CD8-positive, alpha-beta memory T cell (primary cell): ENCODE measurements around the gene RAB11FIP4. TPM values are rescaled to one million over a fixed set of nuclear protein-coding genes. Genes with fewer than 3 reads are reported as not detected.

Experiments
- CTCF ChIA-PET: fragments of 350-600 bp; sonication (Branson Sonifier 250); formaldehyde crosslinking; loops from one replicate; lab custom pipeline; 2021; ENCODE audit warnings: antibody characterized with exemption; lab: Charles Lee
- POLR2A ChIA-PET: fragments of 350-600 bp; sonication (Branson Sonifier 250); formaldehyde crosslinking; loops from one replicate; lab custom pipeline; 2021; ENCODE audit warnings: antibody characterized with exemption; lab: Charles Lee
- DNase-seq, 5 donors: peaks; one replicate each; pipeline versions ENCODE4 v3.0.0 to v3.0.0-alpha.2; 2020 to 2022; ENCODE audit warnings: mixed read lengths in 1 of 5
- H3K27ac ChIP-seq: one replicate; pipeline ENCODE4 v1.7.0; 2013; ENCODE audit warnings: low read depth, mild to moderate bottlenecking, low read length, moderate library complexity
- H3K27me3 ChIP-seq: 2 replicates; pipeline ENCODE4 v1.7.0; 2013; ENCODE audit warnings: low read length, mild to moderate bottlenecking; ENCODE audit not compliant: insufficient read depth, poor library complexity, severe bottlenecking
- H3K36me3 ChIP-seq: 2 replicates; pipeline ENCODE4 v1.7.0; 2013; ENCODE audit warnings: mild to moderate bottlenecking, low read length, moderate library complexity; ENCODE audit not compliant: insufficient read depth
- H3K4me1 ChIP-seq: 2 replicates; pipeline ENCODE4 v1.7.0; 2013; ENCODE audit warnings: mild to moderate bottlenecking, low read length, moderate library complexity; ENCODE audit not compliant: insufficient read depth
- H3K4me3 ChIP-seq: 2 replicates; pipeline ENCODE4 v1.7.0; 2013; ENCODE audit warnings: mild to moderate bottlenecking, low read length
- H3K9me3 ChIP-seq: 2 replicates; pipeline ENCODE4 v1.7.0; 2013; ENCODE audit warnings: mild to moderate bottlenecking, low read length
- H3K27ac Mint-ChIP-seq, 8 donors: one replicate each; pipeline ENCODE4 v1.8.0; 2020 to 2021; ENCODE audit warnings: mixed read lengths in 8 of 8, mild to moderate bottlenecking in 6 of 8, inconsistent platforms in 3 of 8, moderate library complexity in 3 of 8
- H3K27me3 Mint-ChIP-seq, 2 donors: one replicate each; pipeline ENCODE4 v1.8.0; 2020 to 2021; ENCODE audit warnings: mixed read lengths in 2 of 2, mild to moderate bottlenecking in 1 of 2, moderate library complexity in 1 of 2
- H3K36me3 Mint-ChIP-seq, 3 donors: one replicate each; pipeline ENCODE4 v1.8.0; 2020 to 2021; ENCODE audit warnings: mixed read lengths in 3 of 3, inconsistent platforms in 1 of 3, mild to moderate bottlenecking in 1 of 3
- H3K4me1 Mint-ChIP-seq, 3 donors: one replicate each; pipeline ENCODE4 v1.8.0; 2020 to 2021; ENCODE audit warnings: mixed read lengths in 3 of 3, inconsistent platforms in 1 of 3, mild to moderate bottlenecking in 1 of 3
- H3K4me3 Mint-ChIP-seq, 7 donors: one replicate each; pipeline ENCODE4 v1.8.0; 2020 to 2021; ENCODE audit warnings: mixed read lengths in 7 of 7, mild to moderate bottlenecking in 6 of 7, moderate library complexity in 4 of 7, inconsistent platforms in 2 of 7
- H3K9me3 Mint-ChIP-seq, 5 donors: one replicate each; pipeline ENCODE4 v1.8.0; 2020 to 2022; ENCODE audit warnings: mixed read lengths in 5 of 5, mild to moderate bottlenecking in 3 of 5, moderate library complexity in 2 of 5, inconsistent platforms in 1 of 5
- polyA plus RNA-seq: library from polyadenylated mRNA; unstranded; fragments of 300-500 nt; fragmentation: Illumina TruSeq; gene quantifications from one replicate; pipeline ENCODE4 v1.2.3, GENCODE V29; 2021
- total RNA-seq, 2 experiments: library from RNA; stranded (reverse); gene quantifications; one replicate each; pipeline ENCODE4 v1.2.3, GENCODE V29; 2021

RAB11FIP4 gene
- total and polyA plus RNA-seq, 3 experiments from 2014 or later = 15.1 to 26.8 (median 17.4) TPM

DNA sequence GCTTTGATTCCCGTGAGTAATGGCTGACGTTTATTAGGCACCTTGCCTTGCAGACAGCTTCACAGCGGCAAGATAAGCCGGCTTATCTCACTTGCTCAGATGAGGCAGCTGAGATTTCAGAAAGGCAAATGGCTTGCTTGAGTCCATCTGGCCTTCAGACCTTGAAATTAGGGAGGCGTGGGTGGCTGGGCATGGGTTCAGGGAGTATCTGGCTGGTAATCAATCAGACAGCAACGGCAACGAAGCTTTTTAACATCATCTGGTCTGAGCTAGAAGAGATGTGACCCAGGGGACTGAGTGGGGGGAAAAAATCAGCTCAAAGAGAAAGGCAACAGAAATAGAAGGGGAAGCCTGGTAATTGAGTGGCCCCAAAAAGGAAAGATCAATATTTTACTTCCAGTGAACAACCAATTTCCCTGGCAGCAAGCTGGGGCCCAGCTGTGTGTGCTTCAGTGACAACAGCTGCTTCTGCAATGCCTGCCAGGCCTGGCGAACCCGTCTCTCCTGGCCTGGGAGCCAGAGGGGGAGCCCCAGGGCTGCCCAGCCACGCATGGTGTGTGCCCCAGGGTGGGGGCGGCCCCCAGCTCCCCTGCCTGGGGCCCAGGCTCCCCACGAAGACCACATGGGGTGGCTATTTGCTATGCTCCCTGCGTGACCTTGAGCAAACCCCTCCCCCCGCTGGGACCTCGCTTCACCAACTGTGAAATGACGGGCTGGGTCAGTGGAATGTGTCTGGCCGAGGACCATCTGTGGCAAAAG, 34.0 kb downstream of the RAB11FIP4 start:
- peaks cover 7 to 17% (median 10%) of the 10 kb centered on the region in 5 donors for H3K9me3 Mint-ChIP-seq
- H3K27ac Mint-ChIP-seq = no peak overlapping the region
- Histone ChIP-seq H3K9me3 (no peaks in the 10 kb centered on the region), H3K27me3 (no peaks in the 10 kb centered on the region), H3K36me3 (no peaks in the 10 kb centered on the region), H3K4me1 (no peaks in the 10 kb centered on the region), H3K4me3 (no peak overlapping the region), H3K27ac (no peak overlapping the region)
- DNase-seq = no peak
- ChIA-PET CTCF (no interaction called here), POLR2A (no interaction called here)
- no peaks in the 10 kb centered on the region for H3K4me1 Mint-ChIP-seq
- no peak overlapping the region for H3K4me3 Mint-ChIP-seq
- peaks cover 10 to 38% of the 10 kb centered on the region in 2 donors for H3K27me3 Mint-ChIP-seq
- H3K36me3 Mint-ChIP-seq = peaks cover 0 to 17% (median 0%) of the 10 kb centered on the region in 3 donors

DNA sequence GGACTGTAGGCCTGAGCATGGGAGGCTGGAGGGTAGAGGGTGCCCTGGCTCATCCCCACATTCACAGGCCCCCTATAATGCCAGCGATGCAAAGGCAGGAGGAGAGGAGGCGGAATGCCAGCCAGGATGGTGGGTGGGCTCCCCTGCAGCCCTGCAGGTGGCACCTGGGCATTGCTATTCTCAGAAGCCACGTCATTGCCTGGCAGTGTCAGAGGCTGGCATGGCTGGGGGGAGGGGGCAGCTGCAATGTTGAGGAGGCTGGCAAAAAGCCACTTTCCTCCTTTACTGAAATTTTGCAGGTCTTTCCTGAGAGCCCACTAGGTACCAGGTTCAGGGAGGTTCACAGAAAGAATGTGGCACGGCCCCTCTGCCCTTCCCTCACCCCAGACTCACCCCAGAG, 36.2 kb downstream of the RAB11FIP4 start:
- POLR2A ChIA-PET = no interaction called here
- Histone ChIP-seq H3K4me1 (peaks cover 3% of the 10 kb centered on the region), H3K27me3 (no peaks in the 10 kb centered on the region), H3K27ac (no peak overlapping the region), H3K36me3 (no peaks in the 10 kb centered on the region), H3K9me3 (no peaks in the 10 kb centered on the region), H3K4me3 (no peak overlapping the region)
- DNase-seq = no peak
- Mint-ChIP-seq H3K9me3 (peaks cover 6 to 11% (median 8%) of the 10 kb centered on the region in 5 donors), H3K27ac (no peak overlapping the region), H3K27me3 (peaks cover 16 to 42% of the 10 kb centered on the region in 2 donors), H3K4me3 (no peak overlapping the region), H3K36me3 (peaks cover 0 to 12% (median 0%) of the 10 kb centered on the region in 3 donors), H3K4me1 (peaks cover 2 to 3% (median 2%) of the 10 kb centered on the region in 3 donors)
- CTCF ChIA-PET = no interaction called here

DNA sequence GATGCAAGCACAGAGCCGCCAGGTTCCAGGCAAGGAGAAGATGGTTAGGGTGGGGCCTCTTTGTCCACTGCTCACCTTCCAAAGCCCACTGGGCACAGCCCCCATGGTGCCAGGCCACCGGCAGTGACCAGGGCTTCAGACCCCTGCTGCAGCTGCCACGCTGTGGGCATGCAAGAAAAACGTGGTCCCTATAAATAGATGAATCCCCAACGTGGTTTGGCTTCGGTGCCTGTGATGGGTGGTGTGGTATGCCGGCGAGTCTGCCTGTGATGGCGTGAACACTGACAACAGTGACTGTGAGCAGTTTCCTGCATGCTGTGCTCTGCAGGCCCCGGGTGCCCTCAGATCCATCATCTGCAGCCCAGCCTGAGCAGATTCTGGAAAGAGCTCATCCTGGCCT, 36.6 kb downstream of the RAB11FIP4 start:
- CTCF ChIA-PET = no interaction called here

GRCh38 chr17:31428512-31428911, 37.0 kb downstream of the RAB11FIP4 start:
- H3K27me3 Mint-ChIP-seq = peaks cover 16 to 38% of the 10 kb centered on the region in 2 donors
- H3K9me3 Mint-ChIP-seq = peaks cover under 1 to 4% (median 2%) of the 10 kb centered on the region in 5 donors
- Histone ChIP-seq H3K36me3 (no peaks in the 10 kb centered on the region), H3K4me3 (no peak overlapping the region), H3K9me3 (no peaks in the 10 kb centered on the region), H3K4me1 (peaks cover 12% of the 10 kb centered on the region), H3K27me3 (no peaks in the 10 kb centered on the region), H3K27ac (no peak overlapping the region)
- H3K4me3 Mint-ChIP-seq = no peak overlapping the region
- no peak for DNase-seq
- H3K27ac Mint-ChIP-seq = no peak overlapping the region
- POLR2A ChIA-PET = no interaction called here
- H3K36me3 Mint-ChIP-seq = peaks cover 0 to 6% (median 0%) of the 10 kb centered on the region in 3 donors
- CTCF ChIA-PET = no interaction called here
- peaks cover 7 to 11% (median 10%) of the 10 kb centered on the region in 3 donors for H3K4me1 Mint-ChIP-seq

More for the DNA sequence above, 36.6 kb downstream of the RAB11FIP4 start:
- DNase-seq = no peak
- Histone ChIP-seq H3K4me3 (no peak overlapping the region), H3K27me3 (no peaks in the 10 kb centered on the region), H3K36me3 (no peaks in the 10 kb centered on the region), H3K9me3 (no peaks in the 10 kb centered on the region), H3K4me1 (peaks cover 8% of the 10 kb centered on the region), H3K27ac (no peak overlapping the region)
- no peak overlapping the region for H3K27ac Mint-ChIP-seq
- H3K4me1 Mint-ChIP-seq = peaks cover 4 to 7% (median 6%) of the 10 kb centered on the region in 3 donors
- H3K27me3 Mint-ChIP-seq = peaks cover 16 to 41% of the 10 kb centered on the region in 2 donors
- POLR2A ChIA-PET = no interaction called here
- H3K4me3 Mint-ChIP-seq = no peak overlapping the region
- peaks cover 5 to 8% (median 6%) of the 10 kb centered on the region in 5 donors for H3K9me3 Mint-ChIP-seq
- peaks cover 0 to 10% (median 0%) of the 10 kb centered on the region in 3 donors for H3K36me3 Mint-ChIP-seq

DNA sequence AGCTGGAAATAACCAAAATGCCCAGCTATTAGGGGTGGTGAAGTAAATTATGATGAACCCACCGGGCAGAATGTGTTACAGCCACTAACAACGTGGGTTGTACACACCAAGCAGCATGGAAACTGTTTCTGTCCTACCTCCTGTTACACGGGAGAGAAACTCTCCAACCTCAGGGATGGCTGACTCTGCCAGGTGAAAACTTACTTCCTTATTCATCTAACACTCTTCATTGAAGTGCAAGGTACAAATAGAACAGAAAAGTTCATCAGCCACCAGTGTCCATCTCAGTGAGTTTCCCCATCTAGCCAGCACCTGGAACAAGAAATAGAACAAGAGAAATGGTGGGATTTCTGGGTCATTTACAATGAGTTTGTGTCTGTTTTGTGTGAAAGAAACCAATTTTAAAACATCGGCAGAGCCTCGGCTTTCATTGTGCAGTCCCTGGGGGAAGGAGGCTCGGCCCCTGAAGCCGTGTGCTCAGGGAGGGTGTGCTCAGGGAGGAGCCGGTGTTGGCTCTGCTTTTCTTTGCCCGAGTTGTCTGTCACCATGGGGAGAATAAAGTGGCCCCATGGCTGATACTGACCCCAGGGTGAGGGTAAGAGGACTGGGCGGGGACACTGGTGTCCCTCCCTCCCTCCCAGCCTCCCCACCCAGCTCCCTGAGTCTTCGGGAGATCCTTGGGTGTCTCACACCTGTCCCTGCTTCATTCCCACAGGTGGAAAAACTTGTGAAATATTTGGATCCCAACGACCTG, 39.8 kb downstream of the RAB11FIP4 start:
- ChIA-PET POLR2A (no interaction called here), CTCF (interaction anchor here (1.0 kb wide), 1 partner anchor 42 kb away, joined by 3 read pairs; no protein-coding TSS in a partner anchor)
- no peaks in the 10 kb centered on the region for H3K27me3 ChIP-seq
- Mint-ChIP-seq H3K9me3 (no peaks in the 10 kb centered on the region), H3K27ac (peak overlapping the region in 1 of 8 donors; percentile 77), H3K4me3 (no peak overlapping the region), H3K4me1 (peaks cover 13 to 22% (median 19%) of the 10 kb centered on the region in 3 donors), H3K36me3 (peaks cover 0 to 5% (median 0%) of the 10 kb centered on the region in 3 donors), H3K27me3 (peaks cover 9 to 29% of the 10 kb centered on the region in 2 donors)
- no peak overlapping the region for H3K27ac ChIP-seq
- H3K9me3 ChIP-seq = no peaks in the 10 kb centered on the region
- no peak overlapping the region for H3K4me3 ChIP-seq
- H3K36me3 ChIP-seq = no peaks in the 10 kb centered on the region
- peaks cover 15% of the 10 kb centered on the region for H3K4me1 ChIP-seq
- DNase-seq = no peak

- no peak for DNase-seq
- no peak overlapping the region for H3K4me3 ChIP-seq
- H3K27me3 Mint-ChIP-seq = peaks cover 9 to 29% of the 10 kb centered on the region in 2 donors
- POLR2A ChIA-PET = no interaction called here
- H3K9me3 Mint-ChIP-seq = no peaks in the 10 kb centered on the region
- H3K4me1 Mint-ChIP-seq = peaks cover 13 to 22% (median 19%) of the 10 kb centered on the region in 3 donors
- CTCF ChIA-PET = interaction anchor here (1.2 to 1.4 kb wide), 2 partner anchors 43 to 94 kb away, joined by 3 to 5 read pairs; no protein-coding TSS in a partner anchor
- no peak overlapping the region for H3K27ac Mint-ChIP-seq
- H3K4me1 ChIP-seq = peaks cover 15% of the 10 kb centered on the region
- H3K9me3 ChIP-seq = no peaks in the 10 kb centered on the region
- no peaks in the 10 kb centered on the region for H3K36me3 ChIP-seq
- no peaks in the 10 kb centered on the region for H3K27me3 ChIP-seq
- H3K36me3 Mint-ChIP-seq = peaks cover 0 to 5% (median 0%) of the 10 kb centered on the region in 3 donors
- H3K4me3 Mint-ChIP-seq = peak overlapping the region in 1 of 7 donors; percentile 56
- no peak overlapping the region for H3K27ac ChIP-seq
Observed at GRCh38 chr17:31431852-31432658, 40.6 kb downstream of the RAB11FIP4 start.

- peaks cover 9 to 25% of the 10 kb centered on the region in 2 donors for H3K27me3 Mint-ChIP-seq
- no peaks in the 10 kb centered on the region for H3K9me3 Mint-ChIP-seq
- peak; percentile 31 to 66 (median 37) for DNase-seq
- Histone ChIP-seq H3K4me3 (no peak overlapping the region), H3K27me3 (no peaks in the 10 kb centered on the region), H3K27ac (no peak overlapping the region), H3K4me1 (peaks cover 15% of the 10 kb centered on the region), H3K9me3 (no peaks in the 10 kb centered on the region), H3K36me3 (no peaks in the 10 kb centered on the region)
- peaks cover 0 to 5% (median 0%) of the 10 kb centered on the region in 3 donors for H3K36me3 Mint-ChIP-seq
- peaks cover 14 to 25% (median 19%) of the 10 kb centered on the region in 3 donors for H3K4me1 Mint-ChIP-seq
- peak overlapping the region in 5 of 7 donors; percentile 4 to 45 (median 43) for H3K4me3 Mint-ChIP-seq
- CTCF ChIA-PET = interaction anchor here (1.2 to 7.6 kb wide), 4 partner anchors 44 to 409 kb away, joined by 3 to 117 read pairs (median 6); no protein-coding TSS in a partner anchor
- H3K27ac Mint-ChIP-seq = peak overlapping the region in 6 of 8 donors; percentile 2 to 80 (median 40)
- POLR2A ChIA-PET = interaction anchor here (0.6 kb wide), 1 partner anchor 10 kb away, joined by 3 read pairs; no protein-coding TSS in a partner anchor
Observed at GRCh38 chr17:31433091-31433790, 41.8 kb downstream of the RAB11FIP4 start.
